ENCODE results near the gene TMLHE.

DNA sequence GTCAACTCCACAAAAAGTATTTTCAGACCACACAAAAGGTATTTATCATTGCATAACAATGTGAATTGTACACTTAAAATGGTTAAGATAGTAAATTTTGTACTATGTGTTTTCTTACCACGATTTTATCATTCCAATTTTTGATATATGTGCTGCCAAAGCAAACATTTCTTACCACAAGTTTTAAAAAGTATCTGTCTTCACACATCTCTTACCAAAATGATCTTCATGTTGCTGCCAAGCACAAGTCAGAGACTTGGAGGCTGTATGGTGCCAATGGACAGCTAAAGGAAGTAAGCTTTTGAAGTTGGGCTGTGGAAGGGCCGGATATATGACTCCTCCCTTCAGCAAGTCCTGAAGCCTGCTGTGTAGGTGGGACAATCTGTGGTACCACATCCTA lies 67.9 kb downstream of the TMLHE start:
- TF ChIP-seq, protein P1, sequence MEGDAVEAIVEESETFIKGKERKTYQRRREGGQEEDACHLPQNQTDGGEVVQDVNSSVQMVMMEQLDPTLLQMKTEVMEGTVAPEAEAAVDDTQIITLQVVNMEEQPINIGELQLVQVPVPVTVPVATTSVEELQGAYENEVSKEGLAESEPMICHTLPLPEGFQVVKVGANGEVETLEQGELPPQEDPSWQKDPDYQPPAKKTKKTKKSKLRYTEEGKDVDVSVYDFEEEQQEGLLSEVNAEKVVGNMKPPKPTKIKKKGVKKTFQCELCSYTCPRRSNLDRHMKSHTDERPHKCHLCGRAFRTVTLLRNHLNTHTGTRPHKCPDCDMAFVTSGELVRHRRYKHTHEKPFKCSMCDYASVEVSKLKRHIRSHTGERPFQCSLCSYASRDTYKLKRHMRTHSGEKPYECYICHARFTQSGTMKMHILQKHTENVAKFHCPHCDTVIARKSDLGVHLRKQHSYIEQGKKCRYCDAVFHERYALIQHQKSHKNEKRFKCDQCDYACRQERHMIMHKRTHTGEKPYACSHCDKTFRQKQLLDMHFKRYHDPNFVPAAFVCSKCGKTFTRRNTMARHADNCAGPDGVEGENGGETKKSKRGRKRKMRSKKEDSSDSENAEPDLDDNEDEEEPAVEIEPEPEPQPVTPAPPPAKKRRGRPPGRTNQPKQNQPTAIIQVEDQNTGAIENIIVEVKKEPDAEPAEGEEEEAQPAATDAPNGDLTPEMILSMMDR (IDR thresholded peaks at IDR 0.05): no peak
- TF ChIP-seq REST (IDR thresholded peaks at IDR 0.05; ENCODE audit: insufficient read depth in 1 of 2, low read depth in 2 of 2, low read length in 1 of 2) (no peak), POLR2AphosphoS5 (IDR thresholded peaks at IDR 0.05; ENCODE audit: low read depth, low read length) (no peak), TCF7L2 (IDR thresholded peaks at IDR 0.05; ENCODE audit: low read depth, low read length) (no peak)

Measured in Panc1 (cell line).